ENCODE measurements around the gene PHF21A.
"Not testable (repeated sequence)": the region's sequence is repeated elsewhere in the genome, so short reads cannot be mapped to it uniquely, and the experiment has no call there.

Gene PHF21A

DNA sequence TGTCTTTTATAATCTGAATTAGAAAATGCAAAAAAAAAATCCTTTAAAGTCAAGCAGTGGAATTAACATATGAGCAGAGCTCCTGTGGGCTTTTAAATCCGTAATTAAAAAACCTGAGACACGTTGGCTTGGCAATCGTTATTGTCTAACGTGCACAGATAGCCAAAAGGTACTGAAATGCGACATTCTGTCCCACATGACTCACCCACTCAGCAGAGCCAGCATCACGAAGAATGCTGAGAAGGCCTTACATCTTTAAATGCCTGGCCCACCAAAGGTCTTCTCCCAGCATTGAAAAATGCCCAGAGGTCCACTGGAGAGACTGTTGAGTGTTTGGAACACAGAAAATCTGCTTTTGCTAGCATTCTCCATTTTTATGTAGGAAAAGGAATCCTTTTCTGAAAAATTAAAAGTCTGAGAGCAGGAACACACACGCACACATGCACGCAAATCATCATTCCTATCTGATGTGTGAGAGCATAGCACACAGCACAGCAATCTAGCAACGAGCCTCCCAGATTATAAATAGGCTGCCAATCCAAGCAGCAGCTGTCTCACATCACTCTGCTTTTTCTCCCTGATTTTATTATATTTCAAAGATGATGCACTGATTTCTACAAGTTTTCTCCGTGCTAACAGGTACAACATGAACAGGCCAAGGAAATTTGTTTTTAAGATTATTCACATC is 94.5 kb downstream of the PHF21A start:
- ATAC-seq, result no peak

DNA sequence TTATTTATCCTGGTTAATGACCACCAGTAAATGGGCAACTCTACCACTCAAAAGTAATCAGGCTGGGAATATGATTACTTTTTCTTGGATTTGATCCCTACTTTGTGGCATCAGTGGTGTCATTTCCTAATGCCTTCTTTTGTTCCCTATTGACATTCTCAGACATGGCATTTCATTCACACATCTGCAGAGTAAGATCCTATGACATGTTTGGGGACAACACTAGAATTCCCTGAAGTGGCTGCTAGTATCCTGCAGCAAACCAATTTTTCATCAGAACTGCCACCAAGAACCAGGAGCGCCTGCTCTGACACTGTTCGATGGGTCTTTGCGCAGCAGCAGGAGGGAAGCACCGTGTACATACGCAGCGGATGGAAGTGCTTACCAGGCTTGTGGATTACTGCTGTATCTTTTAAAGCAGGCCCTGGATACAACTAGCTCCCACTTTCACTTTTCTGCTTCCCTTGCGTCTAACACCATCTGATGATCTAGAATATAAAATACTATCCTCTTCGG is 101.1 kb downstream of the PHF21A start:
- no peak for ATAC-seq

DNA sequence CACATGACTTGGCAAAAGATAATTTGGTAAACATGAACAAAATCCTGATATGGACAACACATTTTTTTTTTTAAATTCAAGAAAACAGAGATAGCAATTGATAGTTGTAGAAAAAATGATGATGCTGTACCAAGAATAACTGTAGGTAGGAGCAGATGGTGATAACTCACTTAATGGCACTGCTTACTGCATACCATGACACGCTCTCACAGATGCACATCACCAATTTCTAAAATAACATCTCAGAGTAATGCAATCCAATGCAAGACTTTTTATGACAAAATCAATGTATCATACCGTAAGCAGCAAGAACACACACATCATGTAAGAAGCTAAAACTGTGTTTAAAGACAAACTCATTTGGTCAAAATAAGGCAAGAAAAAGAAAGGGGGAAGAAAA is 102.6 kb downstream of the PHF21A start:
- ATAC-seq, result no peak

GRCh38 chr11:46017341-46017740 is 103.9 kb downstream of the PHF21A start:
- no peak for ATAC-seq

DNA sequence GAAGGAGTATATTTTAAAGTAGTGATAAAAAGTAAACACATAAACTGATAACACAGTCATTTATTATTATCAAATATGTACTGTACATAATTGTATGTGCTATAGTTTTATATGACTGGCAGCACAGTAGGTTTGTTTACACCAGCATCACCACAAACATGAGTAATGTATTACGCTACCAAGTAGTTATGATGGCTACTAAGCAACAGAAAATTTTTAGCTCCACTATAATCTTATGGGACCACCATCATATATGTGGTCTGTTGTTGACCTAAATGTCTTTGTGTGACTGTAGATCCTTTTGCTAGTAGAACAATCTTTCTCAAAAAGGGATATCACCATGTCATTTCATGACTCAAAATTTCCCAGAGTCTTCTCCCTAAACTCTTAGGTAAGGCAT is 105.3 kb downstream of the PHF21A start:
- no peak for ATAC-seq

DNA sequence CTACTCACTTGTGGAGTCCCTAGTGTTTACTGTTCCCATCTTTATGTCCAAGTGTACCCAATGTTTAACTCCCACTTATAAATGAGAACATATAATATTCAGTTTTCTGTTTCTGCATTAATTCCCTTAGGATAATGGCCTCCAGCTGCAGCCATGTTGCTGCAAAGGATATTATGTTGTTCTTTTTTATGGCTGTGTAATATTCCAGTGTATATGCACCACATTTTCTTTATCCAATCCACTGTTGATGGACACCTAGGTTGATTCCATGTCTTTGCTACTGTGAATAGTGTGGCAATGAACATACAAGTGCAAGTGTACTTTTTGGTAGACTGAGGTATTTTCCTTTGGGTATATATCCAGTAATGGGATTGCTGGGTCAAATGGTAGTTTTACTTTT is 107.1 kb downstream of the PHF21A start:
- ATAC-seq, result not testable (repeated sequence)

DNA sequence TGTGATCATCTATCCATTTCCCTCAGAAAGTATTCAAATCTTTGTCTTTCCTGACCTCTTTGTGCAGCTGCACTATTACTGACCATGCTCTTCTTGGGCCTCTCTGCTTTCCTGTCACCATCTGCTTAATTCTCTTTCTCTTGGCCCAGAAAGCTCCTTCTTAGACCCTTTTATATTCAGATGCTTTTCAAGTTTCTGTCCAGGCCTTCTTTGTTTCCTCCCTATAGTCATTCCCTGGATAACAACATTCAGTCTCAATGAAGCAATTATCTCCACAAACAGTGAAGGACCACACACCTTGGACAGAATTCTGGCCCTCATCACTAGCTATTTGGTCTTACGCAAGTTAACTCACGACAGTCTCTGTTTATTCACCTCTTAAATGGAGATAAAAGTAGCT is 109.1 kb downstream of the PHF21A start:
- ATAC-seq, result no peak

GRCh38 chr11:46010100-46010499 is 111.2 kb downstream of the PHF21A start:
- ATAC-seq, result no peak

DNA sequence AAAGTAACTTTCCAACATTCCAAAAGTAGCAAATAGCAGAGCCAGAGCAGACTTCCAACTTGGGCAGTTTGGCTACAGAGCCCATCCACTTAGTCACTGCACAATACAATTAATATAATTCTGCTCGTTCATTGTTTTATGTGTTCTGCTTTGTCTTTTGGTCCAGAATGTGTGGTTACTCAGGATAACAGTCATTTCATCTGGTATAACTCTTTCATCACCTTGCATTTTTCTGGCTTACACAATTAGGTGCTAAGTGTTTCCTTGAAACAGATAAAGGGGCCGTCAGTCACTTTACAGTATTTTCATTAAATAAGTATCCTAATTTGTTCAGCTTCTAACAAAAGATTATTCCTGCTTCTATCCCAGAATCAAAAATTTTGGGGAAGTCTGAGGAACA is 111.6 kb downstream of the PHF21A start:
- ATAC-seq, result no peak

DNA sequence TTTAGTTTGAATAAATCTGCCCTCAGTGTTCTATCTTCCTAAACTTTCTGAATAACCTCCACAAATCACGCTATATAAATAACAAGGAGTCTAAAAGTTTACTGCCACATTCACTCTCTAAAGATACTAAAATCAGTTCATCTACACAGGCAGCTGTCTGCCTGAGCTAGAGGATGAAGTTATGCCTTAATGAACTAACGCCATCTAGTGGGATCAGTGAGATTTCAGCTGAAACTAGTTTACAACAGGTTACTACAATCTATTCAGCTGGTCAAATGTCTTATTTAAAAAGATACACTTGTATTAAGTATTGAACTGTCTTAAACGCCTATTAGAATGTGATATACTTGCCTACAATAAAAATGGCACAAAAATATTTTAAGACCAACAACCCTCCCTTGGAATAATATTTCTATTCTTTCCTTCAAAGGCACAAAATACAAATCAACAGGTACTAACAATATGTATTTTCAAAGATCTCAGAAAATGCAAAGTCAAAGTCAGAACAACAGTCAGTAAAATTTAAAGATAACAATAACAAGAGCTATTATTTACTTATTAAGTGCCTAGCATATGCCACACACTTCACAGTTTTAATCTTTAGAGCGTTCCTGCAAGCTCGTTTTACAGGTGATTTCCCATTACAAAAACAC is 114.7 kb downstream of the PHF21A start:
- ATAC-seq, result peak in 1 of 2 donors; percentile 85

DNA sequence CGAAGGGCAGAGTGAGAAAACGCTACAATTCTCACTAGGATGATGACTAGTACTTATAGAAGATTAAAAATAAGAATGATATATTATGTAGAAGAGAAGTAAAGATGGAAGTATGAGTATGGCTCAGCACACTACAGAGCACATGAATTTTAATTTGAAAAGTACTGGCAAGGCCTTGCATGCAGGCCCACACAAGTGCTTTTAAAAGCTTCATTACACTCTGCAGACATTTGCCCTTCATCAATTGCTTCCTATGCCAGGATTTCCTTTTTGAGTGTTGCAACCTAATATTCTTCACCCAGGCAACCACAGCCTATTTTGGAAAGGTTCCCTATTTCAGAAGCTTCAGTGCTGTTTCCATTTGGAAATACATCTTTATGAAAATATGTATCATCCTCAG is 117.7 kb downstream of the PHF21A start:
- no peak for ATAC-seq

GRCh38 chr11:46002189-46002588 is 119.1 kb downstream of the PHF21A start:
- no peak for ATAC-seq

DNA sequence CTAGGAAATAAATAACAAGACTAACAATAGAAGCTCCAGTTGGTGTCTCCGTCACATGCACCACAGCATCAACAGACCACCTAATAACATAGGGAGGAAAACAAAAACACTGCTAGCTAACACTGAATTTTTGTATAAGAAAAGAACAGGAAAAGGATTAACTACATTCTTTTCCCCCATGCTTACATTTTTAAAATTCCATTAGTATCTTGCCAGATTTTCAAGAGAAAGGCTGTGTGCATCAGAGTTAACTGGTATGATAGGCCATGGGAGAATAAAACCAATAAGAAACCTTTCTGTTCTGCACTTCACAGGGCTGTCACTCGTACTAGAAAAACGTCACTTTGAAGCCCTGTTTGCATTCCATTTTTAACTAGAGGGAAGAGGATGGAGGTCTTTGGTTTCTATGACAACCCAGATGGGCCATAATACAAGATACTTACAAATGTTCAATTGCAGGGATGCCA is 119.8 kb downstream of the PHF21A start:
- ATAC-seq, result no peak

- ATAC-seq, result peak in 1 of 2 donors; percentile 5
These were observed 123.7 kb downstream of the PHF21A start for GRCh38 chr11:45997599-45997998.

GRCh38 chr11:45995342-45995734 is 125.9 kb downstream of the PHF21A start:
- no peak for ATAC-seq

DNA sequence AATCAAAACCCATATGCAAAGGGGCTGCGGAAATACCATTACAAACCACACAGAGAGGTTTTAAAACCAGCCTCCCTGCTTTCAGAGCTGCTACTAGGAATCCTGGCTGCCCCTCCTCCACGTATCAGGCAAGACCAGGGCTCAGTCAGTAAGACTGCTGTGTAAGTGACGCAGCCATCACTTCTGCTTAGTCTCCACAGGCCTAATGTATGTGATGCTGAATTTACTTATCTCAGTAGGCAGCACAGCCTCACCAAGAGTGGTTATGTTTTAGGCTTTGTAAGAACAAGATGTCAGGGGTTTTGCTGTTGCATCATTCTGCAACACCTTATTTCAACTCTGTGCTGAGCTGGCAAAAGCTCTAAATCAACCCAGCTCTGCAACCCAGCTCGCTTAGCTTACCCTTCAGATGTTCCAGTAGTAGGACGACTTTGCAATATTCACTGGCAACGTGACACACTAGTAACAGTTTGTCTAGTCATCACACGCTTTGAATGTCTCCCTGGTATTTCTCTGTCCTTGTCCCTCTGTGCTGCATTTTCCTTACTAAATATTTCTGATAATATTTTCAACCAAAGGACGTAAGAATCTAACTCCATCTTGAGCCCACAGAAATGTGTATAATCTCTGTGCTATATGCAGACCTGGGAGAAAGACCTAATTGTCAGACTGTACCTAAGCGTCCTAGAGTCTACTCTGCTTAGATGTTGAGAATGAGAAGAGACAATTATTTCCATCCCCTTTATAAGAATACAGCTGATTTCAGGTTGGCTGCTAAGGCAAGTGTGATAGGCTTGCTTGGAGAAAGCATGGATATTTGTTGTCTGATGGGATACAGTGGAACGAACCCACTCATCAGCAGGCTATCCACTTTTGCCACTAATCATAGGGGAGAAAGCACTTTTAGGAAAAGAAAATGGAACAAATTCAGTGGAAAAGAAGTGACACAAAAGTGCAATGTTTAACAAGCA is 126.6 kb downstream of the PHF21A start:
- ATAC-seq, result no peak

DNA sequence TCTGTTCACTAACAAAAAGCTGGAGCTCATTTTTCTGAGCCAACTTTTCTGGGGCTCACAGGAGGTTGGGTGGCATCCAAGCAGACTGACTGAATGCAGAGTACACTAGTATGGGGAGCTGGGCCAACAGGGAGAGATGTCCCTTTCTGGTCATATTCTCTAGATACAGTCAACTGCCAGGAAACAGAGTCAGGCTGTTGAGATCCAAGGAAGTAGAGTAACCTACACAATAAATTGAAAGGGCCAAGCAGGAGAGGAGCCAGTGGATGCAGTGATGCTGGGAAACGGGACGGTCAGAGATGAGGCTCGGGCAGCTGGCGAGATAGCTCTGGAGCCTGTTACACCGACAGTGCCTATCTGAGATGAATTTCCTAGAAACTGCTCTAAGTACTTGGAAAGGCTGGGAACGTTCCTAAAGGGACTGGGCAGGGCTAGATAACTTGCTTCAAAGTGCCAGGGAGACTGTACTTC is 127.7 kb downstream of the PHF21A start:
- ATAC-seq, result no peak

DNA sequence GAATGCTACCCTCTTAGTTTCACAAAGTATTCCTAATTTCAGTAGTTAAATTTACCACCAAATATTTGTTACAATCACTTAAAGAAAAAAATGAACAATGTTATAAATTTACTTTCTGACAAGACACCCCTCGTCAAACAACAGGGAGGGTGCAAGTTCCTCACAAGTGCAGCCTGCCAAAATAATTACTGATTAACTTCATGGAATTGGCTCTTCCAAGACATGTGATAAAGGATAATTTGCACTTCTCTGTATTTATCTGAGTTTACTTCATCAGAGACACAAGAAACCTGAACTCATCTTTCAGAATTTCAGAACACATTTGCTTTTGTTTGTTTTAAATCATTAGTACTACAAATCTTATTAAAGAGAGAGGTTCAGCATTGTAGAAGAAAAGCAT is 132.3 kb downstream of the PHF21A start:
- no peak for ATAC-seq

GRCh38 chr11:45985212-45985611 is 136.0 kb downstream of the PHF21A start:
- ATAC-seq, result no peak

DNA sequence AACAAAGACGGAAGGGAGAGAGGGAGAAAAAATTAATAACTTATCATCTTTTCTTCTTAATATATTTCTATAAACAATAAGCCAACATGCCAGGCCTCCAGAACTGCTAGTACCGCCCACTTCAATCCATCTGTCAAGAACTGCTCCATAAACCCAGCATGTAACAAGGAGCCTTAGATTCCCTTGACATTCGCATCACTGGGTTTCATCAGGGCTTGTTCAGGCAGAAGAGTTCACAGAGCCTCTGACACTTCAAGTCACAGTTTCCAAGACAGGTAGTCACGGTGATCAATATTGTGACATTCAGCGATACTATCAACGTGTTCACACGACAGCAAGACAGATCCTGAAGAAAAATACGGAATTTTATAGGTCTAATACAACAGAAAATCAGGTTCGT is 137.1 kb downstream of the PHF21A start:
- ATAC-seq, result no peak

- no peak for ATAC-seq
These were observed 137.8 kb downstream of the PHF21A start for GRCh38 chr11:45983471-45983845.

DNA sequence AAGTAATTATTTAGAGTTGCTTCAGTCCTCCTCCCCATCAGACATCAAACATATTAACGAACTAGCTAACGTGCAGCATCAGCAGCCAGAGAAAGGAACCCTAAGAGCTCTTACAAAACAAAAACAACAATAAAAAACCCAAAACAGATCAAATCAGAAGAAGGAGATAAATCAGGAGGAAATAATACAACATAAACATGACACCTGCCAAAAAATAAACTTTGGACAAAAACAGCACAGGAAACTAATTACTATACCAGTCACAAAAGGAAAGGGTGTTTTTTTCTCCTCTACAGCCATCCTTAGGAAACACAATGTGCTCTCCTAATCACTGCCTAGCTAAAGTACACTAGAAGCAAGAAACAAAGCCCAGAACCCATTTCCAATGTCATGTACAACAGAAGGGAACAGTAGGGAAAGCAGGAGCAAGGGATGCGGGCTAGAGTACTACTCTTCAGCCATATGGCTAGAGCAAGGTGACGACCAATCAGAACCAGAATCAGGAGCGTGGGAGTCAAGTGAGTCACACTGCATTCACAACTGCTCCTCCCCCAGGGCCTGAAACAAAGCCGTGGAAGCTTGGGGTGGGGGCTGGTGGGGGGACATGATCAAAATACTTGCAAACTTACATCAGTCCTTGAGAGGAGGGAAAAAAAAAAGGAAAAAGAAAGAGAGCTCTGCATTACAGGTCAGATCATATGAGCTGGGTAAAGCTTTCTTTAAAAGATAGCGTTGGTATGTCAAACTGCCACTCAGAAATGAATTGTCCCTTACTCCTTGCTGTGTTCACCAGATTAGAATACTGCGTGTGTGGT is 138.4 kb downstream of the PHF21A start:
- ATAC-seq, result peak; percentile 68 to 69
